DMS153 treated with DMSO at 0.1 percent for 48 hours (cell line): ENCODE data around the gene FAM184B.

ENCODE experiments used
- DNase-seq: peaks from one replicate; lab custom pipeline; 2025; ENCODE audit not compliant: unreplicated experiment; lab: John Stamatoyannopoulos, UW

The FAM184B gene

GRCh38 chr4:17587094-17587822 is 194.2 kb downstream of the FAM184B start:
- no peak for DNase-seq

GRCh38 chr4:17584521-17585213 is 196.8 kb downstream of the FAM184B start:
- DNase-seq: no peak

DNA sequence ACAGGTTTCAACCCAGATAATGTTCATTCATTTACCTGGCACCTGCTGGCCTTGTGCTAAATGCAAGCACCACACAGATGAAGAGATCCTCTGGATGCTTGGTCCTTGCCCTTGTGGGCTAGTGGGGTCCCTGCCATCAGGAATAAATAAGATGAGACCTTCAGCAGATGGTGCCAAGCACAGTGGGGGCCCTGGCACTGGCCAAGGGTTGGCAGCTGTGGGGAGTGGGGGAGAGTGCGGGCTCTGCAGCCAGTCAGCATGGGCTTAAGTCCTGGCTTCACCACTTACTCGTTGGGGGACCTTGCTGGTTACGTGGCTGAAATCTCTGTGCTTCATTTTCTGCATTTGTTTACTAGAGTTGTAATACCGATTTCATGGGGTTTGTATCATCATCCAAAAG is 197.5 kb downstream of the FAM184B start:
- no peak for DNase-seq

DNA sequence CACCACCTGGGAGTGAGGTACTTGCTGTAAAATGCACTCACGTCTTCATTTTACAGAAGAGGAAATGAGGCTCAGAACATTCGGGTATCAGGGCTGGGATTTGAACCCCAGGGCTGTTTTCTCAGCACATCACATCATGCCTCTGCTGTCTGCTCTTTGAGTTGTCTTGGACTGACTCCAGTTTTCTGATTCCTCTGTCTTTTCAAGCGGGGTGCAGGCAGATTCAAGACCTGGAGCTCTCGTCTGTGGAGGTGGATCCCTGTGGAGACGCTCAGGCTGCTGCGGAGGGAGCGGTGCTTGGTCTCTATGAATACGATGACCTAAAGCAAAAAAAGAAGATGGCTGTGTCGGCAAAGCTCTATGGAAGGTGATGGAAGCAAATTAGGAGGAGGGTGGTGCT is 198.1 kb downstream of the FAM184B start:
- no peak for DNase-seq

- no peak for DNase-seq
These were observed 200.5 kb downstream of the FAM184B start for GRCh38 chr4:17580969-17581368.
